GM23338 (cell line): ENCODE results near the gene TPCN2. TPM values are rescaled to one million over a fixed set of nuclear protein-coding genes. Genes with fewer than 3 reads are reported as not detected.

Source experiments
- ATAC-seq: fragments of 200-7000 bp; cut with Tn5 transposase; 3 replicates; pipeline ENCODE4 v1.9.1; 2020
- DNase-seq: peaks from one replicate; pipeline ENCODE4 v3.0.0-alpha.2; 2015; ENCODE audit warnings: low spot score
- H2AFZ ChIP-seq: fragments of 200-600 bp; sonication (generic); 2 replicates; pipeline ENCODE4 v1.8.0; 2016; ENCODE audit warnings: antibody characterized with exemption, mild to moderate bottlenecking, moderate library complexity
- H3F3A ChIP-seq: fragments of 200-600 bp; sonication (generic); replicated peaks from 2 replicates; pipeline ENCODE4 v1.8.0; 2017; ENCODE audit warnings: antibody characterized with exemption, mixed run types, low read depth
- H3K27ac ChIP-seq: fragments of 200-600 bp; sonication (generic); 2 replicates; pipeline ENCODE4 v1.6.1; 2016; ENCODE audit warnings: low read depth
- H3K27me3 ChIP-seq: fragments of 200-600 bp; sonication (generic); 2 replicates; pipeline ENCODE4 v1.8.0; 2016; ENCODE audit warnings: mild to moderate bottlenecking, mixed run types, moderate library complexity; ENCODE audit not compliant: insufficient read depth
- H3K36me3 ChIP-seq: fragments of 200-600 bp; sonication (generic); 2 replicates; pipeline ENCODE4 v1.8.0; 2016; ENCODE audit warnings: mild to moderate bottlenecking; ENCODE audit not compliant: insufficient read depth
- H3K4me1 ChIP-seq: fragments of 200-600 bp; sonication (generic); 2 replicates; pipeline ENCODE4 v1.8.0; 2016; ENCODE audit warnings: mild to moderate bottlenecking, moderate library complexity; ENCODE audit not compliant: insufficient read depth
- H3K4me2 ChIP-seq: fragments of 200-600 bp; sonication (generic); 2 replicates; pipeline ENCODE4 v1.7.1; 2017; ENCODE audit warnings: mixed run types
- H3K4me3 ChIP-seq: fragments of 200-600 bp; sonication (generic); 2 replicates; pipeline ENCODE4 v1.6.1; 2016; ENCODE audit warnings: mixed run types
- H3K79me2 ChIP-seq: fragments of 200-600 bp; sonication (generic); replicated peaks from 2 replicates; pipeline ENCODE4 v1.8.0; 2017; ENCODE audit warnings: mild to moderate bottlenecking; ENCODE audit not compliant: insufficient read depth
- H3K9me2 ChIP-seq: fragments of 200-600 bp; sonication (generic); 2 replicates; pipeline ENCODE4 v1.8.0; 2017; ENCODE audit not compliant: insufficient read depth
- H4K20me1 ChIP-seq: fragments of 200-600 bp; sonication (generic); replicated peaks from 2 replicates; pipeline ENCODE4 v1.8.0; 2017; ENCODE audit warnings: mild to moderate bottlenecking; ENCODE audit not compliant: insufficient read depth
- H3K27ac Mint-ChIP-seq: 2 replicates; pipeline ENCODE4 v1.8.0; 2020; ENCODE audit warnings: inconsistent platforms, mild to moderate bottlenecking, moderate library complexity, mixed read lengths
- H3K27me3 Mint-ChIP-seq: 3 replicates; pipeline ENCODE4 v1.8.0; 2022; ENCODE audit warnings: low read depth, mild to moderate bottlenecking, moderate library complexity, mixed read lengths, inconsistent platforms; ENCODE audit not compliant: insufficient read depth, poor library complexity
- H3K36me3 Mint-ChIP-seq: 3 replicates; pipeline ENCODE4 v1.8.0; 2021; ENCODE audit warnings: low read depth, mild to moderate bottlenecking, inconsistent platforms, moderate library complexity, mixed read lengths
- H3K4me1 Mint-ChIP-seq: 3 replicates; pipeline ENCODE4 v1.8.0; 2020; ENCODE audit warnings: mild to moderate bottlenecking, inconsistent platforms, mixed read lengths
- H3K4me3 Mint-ChIP-seq: 3 replicates; pipeline ENCODE4 v1.8.0; 2021; ENCODE audit warnings: moderate library complexity, mild to moderate bottlenecking, inconsistent platforms, mixed read lengths
- H3K9me3 Mint-ChIP-seq: 3 replicates; pipeline ENCODE4 v1.8.0; 2020; ENCODE audit warnings: moderate library complexity, mild to moderate bottlenecking, inconsistent platforms, mixed read lengths
- CREB1 ChIP-seq: fragments of 250-450 bp; sonication (Bioruptor Pico); IDR thresholded peaks from 2 replicates; pipeline ENCODE4 v1.5.0; 2020; ENCODE audit warnings: low read depth, mild to moderate bottlenecking, moderate library complexity
- EZH2 ChIP-seq: fragments of 200-600 bp; sonication (generic); IDR thresholded peaks from one replicate; pipeline ENCODE4 v1.8.0; 2017; ENCODE audit warnings: antibody characterized with exemption, mild to moderate bottlenecking, low read depth; ENCODE audit not compliant: unreplicated experiment
- EZH2phosphoT487 ChIP-seq: fragments of 200-600 bp; sonication (generic); IDR thresholded peaks from one replicate; pipeline ENCODE4 v1.8.1; 2018; ENCODE audit warnings: antibody characterized with exemption; ENCODE audit not compliant: unreplicated experiment
- JUNB ChIP-seq: IDR thresholded peaks from one replicate; pipeline ENCODE4 v1.6.1; 2016; ENCODE audit warnings: antibody characterized with exemption; ENCODE audit not compliant: unreplicated experiment
- NANOG ChIP-seq: IDR thresholded peaks from 2 replicates; pipeline ENCODE4 v1.6.1; 2016; ENCODE audit warnings: antibody characterized with exemption, borderline replicate concordance
- POLR2AphosphoS5 ChIP-seq: IDR thresholded peaks from 2 replicates; pipeline ENCODE4 v1.6.1; 2016; ENCODE audit warnings: antibody characterized with exemption, low read depth
- STAT1 ChIP-seq: IDR thresholded peaks from one replicate; pipeline ENCODE4 v1.6.1; 2016; ENCODE audit warnings: antibody characterized with exemption; ENCODE audit not compliant: unreplicated experiment
- ZNF114 ChIP-seq: fragments of 250-450 bp; sonication (Bioruptor Pico); IDR thresholded peaks from 2 replicates; pipeline ENCODE4 v1.5.0; 2020; ENCODE audit warnings: mild to moderate bottlenecking, moderate library complexity
- ZNF331 ChIP-seq: fragments of 250-450 bp; sonication (Bioruptor Pico); IDR thresholded peaks from 2 replicates; pipeline ENCODE4 v1.5.0; 2020; ENCODE audit warnings: low read depth, mild to moderate bottlenecking, moderate library complexity
- polyA plus RNA-seq: library from polyadenylated mRNA; unstranded; fragments of >200 nt; fragmentation: Nextera tagmentation; extraction: Ambion mirVana; gene quantifications from 2 replicates; pipeline ENCODE4 v1.2.1, GENCODE V29; 2016
- total RNA-seq: library from RNA; depleted of rRNA; stranded (reverse); fragments of >200 nt; shearing (Covaris generic); gene quantifications from 2 replicates; pipeline ENCODE4 v1.2.3, GENCODE V29; 2014
- TF ChIP-seq, protein P1 (sequence below): fragments of 250-450 bp; sonication (Bioruptor Pico); IDR thresholded peaks from 2 replicates; pipeline ENCODE4 v1.5.0; 2020; ENCODE audit warnings: mild to moderate bottlenecking, moderate library complexity
- TF ChIP-seq, protein P2 (sequence below): IDR thresholded peaks from 2 replicates; pipeline ENCODE4 v1.6.1; 2016; ENCODE audit warnings: antibody characterized with exemption
- TF ChIP-seq, protein P3 (sequence below), 2 experiments: fragments of 200-600 bp in 1 of 2; sonication (generic) in 1 of 2; conservative IDR thresholded peaks; 2 replicates each; pipeline versions ENCODE4 v1.5.1 to v1.6.1; 2016 to 2017; ENCODE audit warnings: antibody characterized with exemption in 2 of 2, low read depth in 2 of 2, mild to moderate bottlenecking in 2 of 2, moderate library complexity in 1 of 2
- TF ChIP-seq, protein P4 (sequence below): IDR thresholded peaks from one replicate; pipeline ENCODE4 v1.6.1; 2018; ENCODE audit warnings: antibody characterized with exemption; ENCODE audit not compliant: unreplicated experiment

The TPCN2 gene
- total and polyA plus RNA-seq, 2 experiments from 2014 or later = 5.8 to 14.7 TPM

DNA sequence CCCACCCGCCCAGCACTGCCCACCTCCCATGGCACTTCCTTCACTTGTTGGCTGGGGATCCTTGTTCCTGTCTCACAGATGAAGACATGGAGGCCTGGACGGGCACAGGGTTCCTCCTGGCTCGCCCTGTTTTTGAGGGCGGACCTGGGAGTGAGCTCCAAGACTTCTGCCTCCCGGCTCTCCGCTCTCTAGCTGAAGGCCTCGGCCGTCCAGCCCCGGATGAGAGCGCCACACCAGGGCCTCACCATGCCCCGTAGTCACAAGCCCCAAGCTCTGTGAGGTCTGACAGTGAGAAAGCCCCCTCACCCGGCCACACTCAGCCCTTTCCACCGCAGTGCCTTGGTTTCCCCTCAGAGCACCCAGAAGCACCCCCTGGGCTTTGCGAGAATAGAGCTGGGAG, 9.1 kb downstream of the TPCN2 start:
- no peak for DNase-seq
- Histone ChIP-seq H3K4me2 (no peak overlapping the region), H3F3A (no peaks in the 10 kb centered on the region), H2AFZ (no peak overlapping the region), H3K27ac (no peak overlapping the region), H3K4me3 (no peak overlapping the region), H3K4me1 (no peaks in the 10 kb centered on the region), H3K27me3 (no peaks in the 10 kb centered on the region), H3K36me3 (no peaks in the 10 kb centered on the region), H4K20me1 (no peaks in the 10 kb centered on the region; the same call in 1 of the 2 replicates), H3K79me2 (peaks cover 13% of the 10 kb centered on the region), H3K9me2 (no peaks in the 10 kb centered on the region)
- no peaks in the 10 kb centered on the region for H3K9me3 Mint-ChIP-seq
- H3K27ac Mint-ChIP-seq = no peak overlapping the region
- TF ChIP-seq EZH2 (no peak), ZNF331 (CRISPR knock-in tag) (no peak), POLR2AphosphoS5 (no peak), ZNF114 (CRISPR knock-in tag) (no peak), NANOG (no peak), JUNB (no peak), STAT1 (no peak), EZH2phosphoT487 (no peak), CREB1 (no peak)
- TF ChIP-seq, protein P1, sequence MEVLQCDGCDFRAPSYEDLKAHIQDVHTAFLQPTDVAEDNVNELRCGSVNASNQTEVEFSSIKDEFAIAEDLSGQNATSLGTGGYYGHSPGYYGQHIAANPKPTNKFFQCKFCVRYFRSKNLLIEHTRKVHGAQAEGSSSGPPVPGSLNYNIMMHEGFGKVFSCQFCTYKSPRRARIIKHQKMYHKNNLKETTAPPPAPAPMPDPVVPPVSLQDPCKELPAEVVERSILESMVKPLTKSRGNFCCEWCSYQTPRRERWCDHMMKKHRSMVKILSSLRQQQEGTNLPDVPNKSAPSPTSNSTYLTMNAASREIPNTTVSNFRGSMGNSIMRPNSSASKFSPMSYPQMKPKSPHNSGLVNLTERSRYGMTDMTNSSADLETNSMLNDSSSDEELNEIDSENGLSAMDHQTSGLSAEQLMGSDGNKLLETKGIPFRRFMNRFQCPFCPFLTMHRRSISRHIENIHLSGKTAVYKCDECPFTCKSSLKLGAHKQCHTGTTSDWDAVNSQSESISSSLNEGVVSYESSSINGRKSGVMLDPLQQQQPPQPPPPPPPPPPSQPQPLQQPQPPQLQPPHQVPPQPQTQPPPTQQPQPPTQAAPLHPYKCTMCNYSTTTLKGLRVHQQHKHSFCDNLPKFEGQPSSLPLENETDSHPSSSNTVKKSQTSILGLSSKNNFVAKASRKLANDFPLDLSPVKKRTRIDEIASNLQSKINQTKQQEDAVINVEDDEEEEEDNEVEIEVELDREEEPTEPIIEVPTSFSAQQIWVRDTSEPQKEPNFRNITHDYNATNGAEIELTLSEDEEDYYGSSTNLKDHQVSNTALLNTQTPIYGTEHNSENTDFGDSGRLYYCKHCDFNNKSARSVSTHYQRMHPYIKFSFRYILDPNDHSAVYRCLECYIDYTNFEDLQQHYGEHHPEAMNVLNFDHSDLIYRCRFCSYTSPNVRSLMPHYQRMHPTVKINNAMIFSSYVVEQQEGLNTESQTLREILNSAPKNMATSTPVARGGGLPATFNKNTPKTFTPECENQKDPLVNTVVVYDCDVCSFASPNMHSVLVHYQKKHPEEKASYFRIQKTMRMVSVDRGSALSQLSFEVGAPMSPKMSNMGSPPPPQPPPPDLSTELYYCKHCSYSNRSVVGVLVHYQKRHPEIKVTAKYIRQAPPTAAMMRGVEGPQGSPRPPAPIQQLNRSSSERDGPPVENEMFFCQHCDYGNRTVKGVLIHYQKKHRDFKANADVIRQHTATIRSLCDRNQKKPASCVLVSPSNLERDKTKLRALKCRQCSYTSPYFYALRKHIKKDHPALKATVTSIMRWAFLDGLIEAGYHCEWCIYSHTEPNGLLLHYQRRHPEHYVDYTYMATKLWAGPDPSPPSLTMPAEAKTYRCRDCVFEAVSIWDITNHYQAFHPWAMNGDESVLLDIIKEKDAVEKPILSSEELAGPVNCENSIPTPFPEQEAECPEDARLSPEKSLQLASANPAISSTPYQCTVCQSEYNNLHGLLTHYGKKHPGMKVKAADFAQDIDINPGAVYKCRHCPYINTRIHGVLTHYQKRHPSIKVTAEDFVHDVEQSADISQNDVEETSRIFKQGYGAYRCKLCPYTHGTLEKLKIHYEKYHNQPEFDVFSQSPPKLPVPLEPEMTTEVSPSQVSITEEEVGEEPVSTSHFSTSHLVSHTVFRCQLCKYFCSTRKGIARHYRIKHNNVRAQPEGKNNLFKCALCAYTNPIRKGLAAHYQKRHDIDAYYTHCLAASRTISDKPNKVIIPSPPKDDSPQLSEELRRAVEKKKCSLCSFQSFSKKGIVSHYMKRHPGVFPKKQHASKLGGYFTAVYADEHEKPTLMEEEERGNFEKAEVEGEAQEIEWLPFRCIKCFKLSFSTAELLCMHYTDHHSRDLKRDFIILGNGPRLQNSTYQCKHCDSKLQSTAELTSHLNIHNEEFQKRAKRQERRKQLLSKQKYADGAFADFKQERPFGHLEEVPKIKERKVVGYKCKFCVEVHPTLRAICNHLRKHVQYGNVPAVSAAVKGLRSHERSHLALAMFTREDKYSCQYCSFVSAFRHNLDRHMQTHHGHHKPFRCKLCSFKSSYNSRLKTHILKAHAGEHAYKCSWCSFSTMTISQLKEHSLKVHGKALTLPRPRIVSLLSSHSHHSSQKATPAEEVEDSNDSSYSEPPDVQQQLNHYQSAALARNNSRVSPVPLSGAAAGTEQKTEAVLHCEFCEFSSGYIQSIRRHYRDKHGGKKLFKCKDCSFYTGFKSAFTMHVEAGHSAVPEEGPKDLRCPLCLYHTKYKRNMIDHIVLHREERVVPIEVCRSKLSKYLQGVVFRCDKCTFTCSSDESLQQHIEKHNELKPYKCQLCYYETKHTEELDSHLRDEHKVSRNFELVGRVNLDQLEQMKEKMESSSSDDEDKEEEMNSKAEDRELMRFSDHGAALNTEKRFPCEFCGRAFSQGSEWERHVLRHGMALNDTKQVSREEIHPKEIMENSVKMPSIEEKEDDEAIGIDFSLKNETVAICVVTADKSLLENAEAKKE = no peak
- TF ChIP-seq, protein P2, sequence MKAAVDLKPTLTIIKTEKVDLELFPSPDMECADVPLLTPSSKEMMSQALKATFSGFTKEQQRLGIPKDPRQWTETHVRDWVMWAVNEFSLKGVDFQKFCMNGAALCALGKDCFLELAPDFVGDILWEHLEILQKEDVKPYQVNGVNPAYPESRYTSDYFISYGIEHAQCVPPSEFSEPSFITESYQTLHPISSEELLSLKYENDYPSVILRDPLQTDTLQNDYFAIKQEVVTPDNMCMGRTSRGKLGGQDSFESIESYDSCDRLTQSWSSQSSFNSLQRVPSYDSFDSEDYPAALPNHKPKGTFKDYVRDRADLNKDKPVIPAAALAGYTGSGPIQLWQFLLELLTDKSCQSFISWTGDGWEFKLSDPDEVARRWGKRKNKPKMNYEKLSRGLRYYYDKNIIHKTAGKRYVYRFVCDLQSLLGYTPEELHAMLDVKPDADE = no peak
- TF ChIP-seq, protein P3, sequence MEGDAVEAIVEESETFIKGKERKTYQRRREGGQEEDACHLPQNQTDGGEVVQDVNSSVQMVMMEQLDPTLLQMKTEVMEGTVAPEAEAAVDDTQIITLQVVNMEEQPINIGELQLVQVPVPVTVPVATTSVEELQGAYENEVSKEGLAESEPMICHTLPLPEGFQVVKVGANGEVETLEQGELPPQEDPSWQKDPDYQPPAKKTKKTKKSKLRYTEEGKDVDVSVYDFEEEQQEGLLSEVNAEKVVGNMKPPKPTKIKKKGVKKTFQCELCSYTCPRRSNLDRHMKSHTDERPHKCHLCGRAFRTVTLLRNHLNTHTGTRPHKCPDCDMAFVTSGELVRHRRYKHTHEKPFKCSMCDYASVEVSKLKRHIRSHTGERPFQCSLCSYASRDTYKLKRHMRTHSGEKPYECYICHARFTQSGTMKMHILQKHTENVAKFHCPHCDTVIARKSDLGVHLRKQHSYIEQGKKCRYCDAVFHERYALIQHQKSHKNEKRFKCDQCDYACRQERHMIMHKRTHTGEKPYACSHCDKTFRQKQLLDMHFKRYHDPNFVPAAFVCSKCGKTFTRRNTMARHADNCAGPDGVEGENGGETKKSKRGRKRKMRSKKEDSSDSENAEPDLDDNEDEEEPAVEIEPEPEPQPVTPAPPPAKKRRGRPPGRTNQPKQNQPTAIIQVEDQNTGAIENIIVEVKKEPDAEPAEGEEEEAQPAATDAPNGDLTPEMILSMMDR (conservative IDR thresholded peaks at IDR 0.05; ENCODE audit: low read depth in 2 of 2) = no peak
- TF ChIP-seq, protein P4, sequence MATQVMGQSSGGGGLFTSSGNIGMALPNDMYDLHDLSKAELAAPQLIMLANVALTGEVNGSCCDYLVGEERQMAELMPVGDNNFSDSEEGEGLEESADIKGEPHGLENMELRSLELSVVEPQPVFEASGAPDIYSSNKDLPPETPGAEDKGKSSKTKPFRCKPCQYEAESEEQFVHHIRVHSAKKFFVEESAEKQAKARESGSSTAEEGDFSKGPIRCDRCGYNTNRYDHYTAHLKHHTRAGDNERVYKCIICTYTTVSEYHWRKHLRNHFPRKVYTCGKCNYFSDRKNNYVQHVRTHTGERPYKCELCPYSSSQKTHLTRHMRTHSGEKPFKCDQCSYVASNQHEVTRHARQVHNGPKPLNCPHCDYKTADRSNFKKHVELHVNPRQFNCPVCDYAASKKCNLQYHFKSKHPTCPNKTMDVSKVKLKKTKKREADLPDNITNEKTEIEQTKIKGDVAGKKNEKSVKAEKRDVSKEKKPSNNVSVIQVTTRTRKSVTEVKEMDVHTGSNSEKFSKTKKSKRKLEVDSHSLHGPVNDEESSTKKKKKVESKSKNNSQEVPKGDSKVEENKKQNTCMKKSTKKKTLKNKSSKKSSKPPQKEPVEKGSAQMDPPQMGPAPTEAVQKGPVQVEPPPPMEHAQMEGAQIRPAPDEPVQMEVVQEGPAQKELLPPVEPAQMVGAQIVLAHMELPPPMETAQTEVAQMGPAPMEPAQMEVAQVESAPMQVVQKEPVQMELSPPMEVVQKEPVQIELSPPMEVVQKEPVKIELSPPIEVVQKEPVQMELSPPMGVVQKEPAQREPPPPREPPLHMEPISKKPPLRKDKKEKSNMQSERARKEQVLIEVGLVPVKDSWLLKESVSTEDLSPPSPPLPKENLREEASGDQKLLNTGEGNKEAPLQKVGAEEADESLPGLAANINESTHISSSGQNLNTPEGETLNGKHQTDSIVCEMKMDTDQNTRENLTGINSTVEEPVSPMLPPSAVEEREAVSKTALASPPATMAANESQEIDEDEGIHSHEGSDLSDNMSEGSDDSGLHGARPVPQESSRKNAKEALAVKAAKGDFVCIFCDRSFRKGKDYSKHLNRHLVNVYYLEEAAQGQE = no peak
- H3K27me3 Mint-ChIP-seq = peaks cover 7% of the 10 kb centered on the region
- H3K4me3 Mint-ChIP-seq = no peak overlapping the region
- H3K36me3 Mint-ChIP-seq = no peaks in the 10 kb centered on the region; the same call in 1 of the 3 replicates
- no peak for ATAC-seq
- no peaks in the 10 kb centered on the region; the same call in 2 of the 3 replicates for H3K4me1 Mint-ChIP-seq
